Measurements from ENCODE around the gene WDPCP.

GRCh38 chr2:63099032-63099431 is 489.2 kb downstream of the WDPCP start:
- TF ChIP-seq CTCF (IDR thresholded peaks at IDR 0.05; ENCODE audit: low read depth, low read length, poor library complexity, severe bottlenecking) (no peak), EZH2phosphoT487 (IDR thresholded peaks at IDR 0.05; ENCODE audit: borderline replicate concordance, low read length) (no peak)
